Measurements from ENCODE around the gene RARG. TPM values are rescaled to one million over a fixed set of nuclear protein-coding genes. Genes with fewer than 3 reads are reported as not detected.

Gene RARG
- polyA plus RNA-seq, 1 donor (not counting 4 experiments of a cell fraction or from before 2014, with no cell fraction given) = 26.4 TPM

- Histone ChIP-seq H3K79me2 (ENCODE audit: control insufficient read depth, insufficient read depth, low read length) (no peaks in the 10 kb centered on the region), H3K9me3 (ENCODE audit: control insufficient read depth, low read depth, low read length) (no peaks in the 10 kb centered on the region), H2AFZ (ENCODE audit: control insufficient read depth, low read length) (no peak overlapping the region), H3K9ac (ENCODE audit: control insufficient read depth, extremely low read depth, insufficient read depth, low read length) (no peak overlapping the region), H3K4me2 (ENCODE audit: control insufficient read depth, extremely low read depth, insufficient read depth, low read depth, low read length) (no peak overlapping the region), H4K20me1 (ENCODE audit: control insufficient read depth, extremely low read depth, insufficient read depth, low read length) (no peaks in the 10 kb centered on the region), H3K4me1 (ENCODE audit: control insufficient read depth, extremely low read depth, insufficient read depth, low read length) (peaks cover 13% of the 10 kb centered on the region), H3K9me1 (ENCODE audit: control insufficient read depth, extremely low read depth, insufficient read depth, low read length) (no peaks in the 10 kb centered on the region), H3K27me3 (ENCODE audit: control insufficient read depth, extremely low read depth, insufficient read depth, low read length) (no peaks in the 10 kb centered on the region), H3K4me3 (ENCODE audit: control insufficient read depth in 2 of 3, extremely low read depth in 1 of 3, insufficient read depth in 2 of 3, low read depth in 1 of 3, low read length in 3 of 3) (no peak overlapping the region), H3K27ac (ENCODE audit: control insufficient read depth, insufficient read depth, low read length) (no peak overlapping the region), H3K36me3 (ENCODE audit: control insufficient read depth in 2 of 2, extremely low read depth in 1 of 2, insufficient read depth in 2 of 2, low read length in 2 of 2) (peaks cover 0 to 7% of the 10 kb centered on the region in 2 experiments)
- FAIRE-seq = no peak
- no peak for TF ChIP-seq EZH2 (IDR thresholded peaks at IDR 0.05; ENCODE audit: low read length)
- TF ChIP-seq CTCF (optimal IDR thresholded peaks at IDR 0.05 in 1 of 3, IDR thresholded peaks at IDR 0.05 in 1 of 3, conservative IDR thresholded peaks at IDR 0.05 in 1 of 3; ENCODE audit: extremely low read depth in 1 of 3, insufficient read depth in 2 of 3, low read length in 3 of 3) = no peak
- dilution Hi-C loops (cut with MboI; ENCODE audit: extremely low pct_ligation_motif_present, low sequenced_read_pairs) = no loop called here
- no peak for DNase-seq (ENCODE audit: low read depth, low spot score)
These were observed 60.2 kb downstream of the RARG start for GRCh38 chr12:53171725-53172329.

GRCh38 chr12:53170876-53171724 is 60.9 kb downstream of the RARG start:
- dilution Hi-C loops (cut with MboI; ENCODE audit: extremely low pct_ligation_motif_present, low sequenced_read_pairs) = no loop called here
- DNase-seq (ENCODE audit: low read depth, low spot score) = no peak
- peaks cover 0 to 7% of the 10 kb centered on the region in 2 experiments for H3K36me3 ChIP-seq (ENCODE audit: control insufficient read depth in 2 of 2, extremely low read depth in 1 of 2, insufficient read depth in 2 of 2, low read length in 2 of 2)
- FAIRE-seq = no peak
- H4K20me1 ChIP-seq (ENCODE audit: control insufficient read depth, extremely low read depth, insufficient read depth, low read length) = no peaks in the 10 kb centered on the region
- H3K4me1 ChIP-seq (ENCODE audit: control insufficient read depth, extremely low read depth, insufficient read depth, low read length) = peaks cover 16% of the 10 kb centered on the region
- no peak overlapping the region for H2AFZ ChIP-seq (ENCODE audit: control insufficient read depth, low read length)
- H3K27me3 ChIP-seq (ENCODE audit: control insufficient read depth, extremely low read depth, insufficient read depth, low read length) = no peaks in the 10 kb centered on the region
- no peak overlapping the region for H3K9ac ChIP-seq (ENCODE audit: control insufficient read depth, extremely low read depth, insufficient read depth, low read length)
- H3K27ac ChIP-seq (ENCODE audit: control insufficient read depth, insufficient read depth, low read length) = no peak overlapping the region
- H3K4me3 ChIP-seq (ENCODE audit: control insufficient read depth in 2 of 3, extremely low read depth in 1 of 3, insufficient read depth in 2 of 3, low read depth in 1 of 3, low read length in 3 of 3) = no peak overlapping the region
- no peaks in the 10 kb centered on the region for H3K79me2 ChIP-seq (ENCODE audit: control insufficient read depth, insufficient read depth, low read length)
- TF ChIP-seq CTCF (optimal IDR thresholded peaks at IDR 0.05 in 1 of 3, IDR thresholded peaks at IDR 0.05 in 1 of 3, conservative IDR thresholded peaks at IDR 0.05 in 1 of 3; ENCODE audit: extremely low read depth in 1 of 3, insufficient read depth in 2 of 3, low read length in 3 of 3) = no peak
- TF ChIP-seq EZH2 (IDR thresholded peaks at IDR 0.05; ENCODE audit: low read length) = no peak
- no peaks in the 10 kb centered on the region for H3K9me3 ChIP-seq (ENCODE audit: control insufficient read depth, low read depth, low read length)
- H3K4me2 ChIP-seq (ENCODE audit: control insufficient read depth, extremely low read depth, insufficient read depth, low read depth, low read length) = no peak overlapping the region
- no peaks in the 10 kb centered on the region for H3K9me1 ChIP-seq (ENCODE audit: control insufficient read depth, extremely low read depth, insufficient read depth, low read length)
